Fibroblast of the aortic adventitia (primary cell): Measurements from ENCODE around the gene GDPD5. TPM values are rescaled to one million over a fixed set of nuclear protein-coding genes. Genes with fewer than 3 reads are reported as not detected.

Experiments
- DNase-seq: peaks from one replicate; pipeline ENCODE4 v3.0.0-alpha.2; 2010; ENCODE audit warnings: low read depth
- H3K4me3 ChIP-seq: 2 replicates; pipeline ENCODE4 v1.5.1; 2011; ENCODE audit warnings: low read depth, mild to moderate bottlenecking, control low read depth, low read length, moderate library complexity
- total RNA-seq: library from RNA; depleted of rRNA; stranded (reverse); fragments of >200 nt; gene quantifications from 2 replicates; pipeline ENCODE4 v1.2.3, GENCODE V29; 2012; ENCODE audit warnings: low replicate concordance
- TF ChIP-seq, protein P1 (sequence below): IDR thresholded peaks from 2 replicates; pipeline ENCODE4 v1.5.1; 2011; ENCODE audit warnings: mild to moderate bottlenecking, low read length, control low read depth, inconsistent platforms; ENCODE audit not compliant: insufficient read depth

Gene GDPD5
- total RNA-seq, 1 donor = 5.3 TPM

DNA sequence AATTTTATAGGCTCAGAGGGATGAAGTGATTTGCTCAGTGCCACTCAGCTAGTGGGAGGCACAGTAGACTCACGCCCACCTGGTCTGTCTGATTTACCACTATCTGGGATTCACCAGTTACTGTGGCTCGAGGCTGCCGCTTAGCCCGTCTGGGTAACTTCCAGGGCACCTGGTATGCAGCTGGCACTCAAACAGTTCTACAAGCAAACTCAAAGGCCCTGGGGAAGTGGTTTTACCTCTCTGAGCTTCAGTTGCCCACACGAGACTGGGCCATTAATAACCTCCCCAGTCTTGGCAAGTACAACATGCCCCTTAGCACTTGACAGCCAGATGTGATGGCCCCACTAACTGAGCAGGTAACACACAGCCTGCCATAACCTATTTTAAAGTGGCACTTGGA is 2.6 kb downstream of the GDPD5 start:
- no peak overlapping the region for H3K4me3 ChIP-seq
- DNase-seq = no peak
- TF ChIP-seq, protein P1, sequence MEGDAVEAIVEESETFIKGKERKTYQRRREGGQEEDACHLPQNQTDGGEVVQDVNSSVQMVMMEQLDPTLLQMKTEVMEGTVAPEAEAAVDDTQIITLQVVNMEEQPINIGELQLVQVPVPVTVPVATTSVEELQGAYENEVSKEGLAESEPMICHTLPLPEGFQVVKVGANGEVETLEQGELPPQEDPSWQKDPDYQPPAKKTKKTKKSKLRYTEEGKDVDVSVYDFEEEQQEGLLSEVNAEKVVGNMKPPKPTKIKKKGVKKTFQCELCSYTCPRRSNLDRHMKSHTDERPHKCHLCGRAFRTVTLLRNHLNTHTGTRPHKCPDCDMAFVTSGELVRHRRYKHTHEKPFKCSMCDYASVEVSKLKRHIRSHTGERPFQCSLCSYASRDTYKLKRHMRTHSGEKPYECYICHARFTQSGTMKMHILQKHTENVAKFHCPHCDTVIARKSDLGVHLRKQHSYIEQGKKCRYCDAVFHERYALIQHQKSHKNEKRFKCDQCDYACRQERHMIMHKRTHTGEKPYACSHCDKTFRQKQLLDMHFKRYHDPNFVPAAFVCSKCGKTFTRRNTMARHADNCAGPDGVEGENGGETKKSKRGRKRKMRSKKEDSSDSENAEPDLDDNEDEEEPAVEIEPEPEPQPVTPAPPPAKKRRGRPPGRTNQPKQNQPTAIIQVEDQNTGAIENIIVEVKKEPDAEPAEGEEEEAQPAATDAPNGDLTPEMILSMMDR = no peak

DNA sequence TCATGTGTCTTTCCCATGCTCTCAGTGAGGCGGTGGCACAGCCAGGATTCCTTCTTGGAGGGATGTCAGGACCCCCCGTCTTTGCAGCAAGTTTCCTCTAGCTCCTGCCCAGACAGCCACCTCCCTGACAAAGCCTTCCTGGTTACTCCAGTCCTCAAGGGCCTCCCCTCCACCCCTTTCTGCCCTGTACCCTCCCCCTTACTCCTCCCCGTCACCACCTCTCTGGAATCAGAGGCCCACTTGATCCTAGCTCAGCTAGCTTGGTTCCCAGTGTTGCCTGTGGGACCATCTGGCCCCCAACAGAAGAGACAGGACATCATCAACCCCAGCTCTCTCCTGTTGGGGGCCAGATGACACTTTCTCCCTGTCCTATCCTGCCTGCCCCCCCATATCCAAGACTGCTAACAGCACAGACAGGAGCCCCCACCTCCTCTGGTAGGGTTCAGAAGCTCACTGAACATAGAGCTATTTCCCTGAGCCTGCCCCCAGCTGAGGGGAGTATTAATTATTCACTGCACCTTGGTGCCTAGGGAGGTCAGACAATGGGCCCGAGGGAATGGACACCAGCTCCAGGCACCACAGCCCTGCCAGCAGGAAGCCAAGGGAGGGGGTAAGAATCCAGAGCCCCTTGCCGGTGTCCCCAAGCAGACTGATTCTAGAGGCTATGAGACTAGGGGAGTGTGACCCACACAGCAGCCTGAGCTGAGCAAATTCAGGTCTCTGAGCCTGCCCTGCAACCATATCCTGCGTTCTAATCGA is 3.3 kb downstream of the GDPD5 start:
- no peak overlapping the region for H3K4me3 ChIP-seq
- DNase-seq = no peak
- TF ChIP-seq, protein P1 = no peak

DNA sequence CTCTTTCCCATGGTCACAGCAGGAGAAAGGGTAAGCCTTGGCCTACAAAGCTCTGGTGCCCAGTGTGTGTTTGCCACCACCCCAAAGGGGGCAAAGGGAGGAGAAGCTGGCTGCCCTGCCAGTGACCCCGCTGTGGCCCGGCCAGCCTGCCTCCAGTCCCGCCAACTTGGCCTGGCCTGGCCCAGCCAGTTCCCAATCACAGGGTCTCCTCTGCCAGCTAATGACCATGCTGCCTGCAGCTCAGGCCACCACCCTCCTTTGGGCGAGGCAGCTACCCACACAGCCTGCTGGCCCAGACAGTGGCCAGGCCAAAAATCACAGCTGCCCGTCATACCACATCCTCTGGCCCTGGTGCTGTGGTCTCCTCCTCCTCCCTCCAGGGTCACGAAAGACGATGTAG is 5.1 kb downstream of the GDPD5 start:
- DNase-seq = no peak
- TF ChIP-seq, protein P1 = no peak
- no peak overlapping the region for H3K4me3 ChIP-seq

GRCh38 chr11:75518771-75519653 is 6.7 kb downstream of the GDPD5 start:
- H3K4me3 ChIP-seq = no peak overlapping the region
- TF ChIP-seq, protein P1 = no peak
- DNase-seq = no peak

- TF ChIP-seq, protein P1 = no peak
- no peak overlapping the region for H3K4me3 ChIP-seq
- DNase-seq = no peak
Measured at GRCh38 chr11:75518204-75518549, 7.6 kb downstream of the GDPD5 start.

DNA sequence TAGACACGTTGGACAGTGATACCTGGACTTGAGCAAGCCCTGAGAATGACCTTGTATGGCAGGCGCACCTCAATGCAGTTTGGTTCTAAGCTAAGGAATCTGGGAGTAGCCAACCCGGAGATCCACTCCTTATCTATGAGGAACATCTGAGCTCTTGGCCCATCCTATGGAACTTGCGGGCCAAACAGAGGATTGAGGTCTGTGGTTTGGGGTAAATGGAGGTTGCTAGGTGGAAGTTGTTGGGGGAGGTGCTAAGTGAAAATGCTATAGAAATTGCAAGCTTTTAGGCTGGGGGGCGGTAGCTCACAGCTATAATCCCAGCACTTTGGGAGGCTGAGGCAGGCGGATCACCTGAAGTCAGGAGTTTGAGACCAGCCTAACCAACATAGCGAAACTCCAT is 8.9 kb downstream of the GDPD5 start:
- DNase-seq = no peak
- H3K4me3 ChIP-seq = no peak overlapping the region
- TF ChIP-seq, protein P1 = no peak
